ENCODE results near the gene CNTN4. TPM values are rescaled to one million over a fixed set of nuclear protein-coding genes. Genes with fewer than 3 reads are reported as not detected.
A peak's percentile ranks its signal among the peaks of the same experiment; 100 is the strongest.
"Not testable (repeated sequence)": the region's sequence is repeated elsewhere in the genome, so short reads cannot be mapped to it uniquely, and the experiment has no call there.

CNTN4 gene
- polyA plus RNA-seq, 4 donors: 0.27 to 6.5 (median 2.6) TPM; not detected in 1

- DNase-seq (no peak), FAIRE-seq (no peak)
- Histone ChIP-seq H3K9me3 (ENCODE audit: control insufficient read depth in 2 of 2, insufficient read depth in 1 of 2, low read depth in 1 of 2, low read length in 1 of 2) (no peaks in the 10 kb centered on the region), H3K27ac (ENCODE audit: low read depth in 1 of 3, low read length in 2 of 3) (no peak overlapping the region), H3K36me3 (ENCODE audit: control insufficient read depth in 3 of 3, insufficient read depth in 2 of 3, low read depth in 1 of 3, low read length in 3 of 3) (no peaks in the 10 kb centered on the region), H3K4me1 (ENCODE audit: control insufficient read depth in 3 of 3, insufficient read depth in 2 of 3, low read depth in 1 of 3, low read length in 2 of 3) (no peaks in the 10 kb centered on the region), H3K4me3 (ENCODE audit: low read depth in 1 of 3, low read length in 3 of 3) (no peak overlapping the region), H3K27me3 (ENCODE audit: control insufficient read depth in 3 of 3, insufficient read depth in 3 of 3, low read length in 3 of 3) (no peaks in the 10 kb centered on the region)
- 47 to 76% (median 54%) methylated on average over 2 of the region's 2 CpGs for WGBS, 3 donors
Measured at GRCh38 chr3:2910997-2911396, 812.3 kb downstream of the CNTN4 start.

DNA sequence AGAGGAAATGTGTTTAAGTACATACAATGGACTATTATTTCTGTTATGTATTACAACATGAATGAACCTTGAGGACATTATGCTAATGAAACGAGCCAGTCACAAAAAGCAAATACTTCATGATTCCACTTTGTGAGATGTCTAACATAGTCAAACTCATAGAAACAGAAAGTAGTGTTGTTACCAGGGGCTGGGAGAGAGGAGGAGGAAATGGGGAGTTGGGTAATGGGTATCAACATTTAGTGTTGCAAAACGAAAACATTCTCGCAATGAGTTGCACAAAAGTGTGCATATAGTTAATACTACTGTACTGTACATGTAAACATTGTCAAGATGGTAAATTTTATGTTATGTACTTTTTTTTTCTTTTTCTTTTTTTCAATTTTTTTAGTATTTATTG lies 817.2 kb downstream of the CNTN4 start:
- FAIRE-seq: no peak
- Histone ChIP-seq H3K9me3 (ENCODE audit: control insufficient read depth in 2 of 2, insufficient read depth in 1 of 2, low read depth in 1 of 2, low read length in 1 of 2) (peaks cover 0 to 3% of the 10 kb centered on the region in 2 donors), H3K4me3 (ENCODE audit: low read depth in 1 of 3, low read length in 3 of 3) (no peak overlapping the region), H3K27me3 (ENCODE audit: control insufficient read depth in 3 of 3, insufficient read depth in 3 of 3, low read length in 3 of 3) (no peaks in the 10 kb centered on the region), H3K36me3 (ENCODE audit: control insufficient read depth in 3 of 3, insufficient read depth in 2 of 3, low read depth in 1 of 3, low read length in 3 of 3) (no peaks in the 10 kb centered on the region), H3K4me1 (ENCODE audit: control insufficient read depth in 3 of 3, insufficient read depth in 2 of 3, low read depth in 1 of 3, low read length in 2 of 3) (no peaks in the 10 kb centered on the region), H3K27ac (ENCODE audit: low read depth in 1 of 3, low read length in 2 of 3) (no peak overlapping the region)
- no peak for DNase-seq
- WGBS, 3 donors: 71 to 79% (median 76%) methylated on average over 3 of the region's 3 CpGs

- not testable (repeated sequence) for H3K9me3 ChIP-seq (ENCODE audit: control insufficient read depth in 2 of 2, insufficient read depth in 1 of 2, low read depth in 1 of 2, low read length in 1 of 2); H3K27ac ChIP-seq (ENCODE audit: low read depth in 1 of 3, low read length in 2 of 3); H3K4me1 ChIP-seq (ENCODE audit: control insufficient read depth in 3 of 3, insufficient read depth in 2 of 3, low read depth in 1 of 3, low read length in 2 of 3); H3K36me3 ChIP-seq (ENCODE audit: control insufficient read depth in 3 of 3, insufficient read depth in 2 of 3, low read depth in 1 of 3, low read length in 3 of 3); DNase-seq; H3K27me3 ChIP-seq (ENCODE audit: control insufficient read depth in 3 of 3, insufficient read depth in 3 of 3, low read length in 3 of 3); H3K4me3 ChIP-seq (ENCODE audit: low read depth in 1 of 3, low read length in 3 of 3); FAIRE-seq
- WGBS, 3 donors: 90 to 97% (median 96%) methylated on average over 15 to 25 of the region's 25 CpGs
Measured at GRCh38 chr3:2916640-2917039, 818.0 kb downstream of the CNTN4 start.

GRCh38 chr3:2920103-2920502 lies 821.4 kb downstream of the CNTN4 start:
- no peaks in the 10 kb centered on the region for H3K4me1 ChIP-seq (ENCODE audit: control insufficient read depth in 3 of 3, insufficient read depth in 2 of 3, low read depth in 1 of 3, low read length in 2 of 3)
- no peak overlapping the region for H3K4me3 ChIP-seq (ENCODE audit: low read depth in 1 of 3, low read length in 3 of 3)
- H3K9me3 ChIP-seq (ENCODE audit: control insufficient read depth in 2 of 2, insufficient read depth in 1 of 2, low read depth in 1 of 2, low read length in 1 of 2): peaks cover 0 to 3% of the 10 kb centered on the region in 2 donors
- no peak for DNase-seq
- FAIRE-seq: no peak
- WGBS, 3 donors: 62 to 82% (median 80%) methylated on average over 1 of the region's 1 CpG
- H3K27ac ChIP-seq (ENCODE audit: low read depth in 1 of 3, low read length in 2 of 3): no peak overlapping the region
- H3K36me3 ChIP-seq (ENCODE audit: control insufficient read depth in 3 of 3, insufficient read depth in 2 of 3, low read depth in 1 of 3, low read length in 3 of 3): no peaks in the 10 kb centered on the region
- H3K27me3 ChIP-seq (ENCODE audit: control insufficient read depth in 3 of 3, insufficient read depth in 3 of 3, low read length in 3 of 3): no peaks in the 10 kb centered on the region

DNA sequence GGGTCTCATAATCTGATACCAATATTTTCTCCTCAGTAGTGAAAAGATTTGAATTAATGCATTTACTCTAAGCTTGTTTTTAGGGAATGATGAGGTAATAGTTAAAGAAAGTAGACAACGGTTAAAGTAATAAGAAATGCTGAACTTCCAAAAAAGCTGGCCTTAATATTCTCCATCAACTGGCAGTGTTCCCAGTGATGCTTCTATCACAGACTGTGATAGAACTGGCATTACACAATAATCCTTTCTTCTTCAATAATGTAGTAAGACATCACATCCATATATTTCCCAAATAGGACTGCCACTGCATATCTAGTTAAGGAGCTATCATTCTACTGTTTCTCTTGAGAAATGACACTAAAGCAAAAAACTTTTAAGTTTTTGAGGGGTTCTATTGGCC lies 822.8 kb downstream of the CNTN4 start:
- FAIRE-seq (no peak), DNase-seq (no peak)
- WGBS, 3 donors: 58 to 83% (median 77%) methylated on average over 1 of the region's 1 CpG
- no peaks in the 10 kb centered on the region for H3K4me1 ChIP-seq (ENCODE audit: control insufficient read depth in 3 of 3, insufficient read depth in 2 of 3, low read depth in 1 of 3, low read length in 2 of 3)
- no peak overlapping the region for H3K27ac ChIP-seq (ENCODE audit: low read depth in 1 of 3, low read length in 2 of 3)
- H3K36me3 ChIP-seq (ENCODE audit: control insufficient read depth in 3 of 3, insufficient read depth in 2 of 3, low read depth in 1 of 3, low read length in 3 of 3): no peaks in the 10 kb centered on the region
- no peaks in the 10 kb centered on the region for H3K27me3 ChIP-seq (ENCODE audit: control insufficient read depth in 3 of 3, insufficient read depth in 3 of 3, low read length in 3 of 3)
- no peak overlapping the region for H3K4me3 ChIP-seq (ENCODE audit: low read depth in 1 of 3, low read length in 3 of 3)
- peaks cover 0 to 3% of the 10 kb centered on the region in 2 donors for H3K9me3 ChIP-seq (ENCODE audit: control insufficient read depth in 2 of 2, insufficient read depth in 1 of 2, low read depth in 1 of 2, low read length in 1 of 2)

- Histone ChIP-seq H3K36me3 (ENCODE audit: control insufficient read depth in 3 of 3, insufficient read depth in 2 of 3, low read depth in 1 of 3, low read length in 3 of 3) (no peaks in the 10 kb centered on the region), H3K27me3 (ENCODE audit: control insufficient read depth in 3 of 3, insufficient read depth in 3 of 3, low read length in 3 of 3) (no peaks in the 10 kb centered on the region), H3K4me3 (ENCODE audit: low read depth in 1 of 3, low read length in 3 of 3) (no peak overlapping the region), H3K27ac (ENCODE audit: low read depth in 1 of 3, low read length in 2 of 3) (no peak overlapping the region), H3K4me1 (ENCODE audit: control insufficient read depth in 3 of 3, insufficient read depth in 2 of 3, low read depth in 1 of 3, low read length in 2 of 3) (no peaks in the 10 kb centered on the region), H3K9me3 (ENCODE audit: control insufficient read depth in 2 of 2, insufficient read depth in 1 of 2, low read depth in 1 of 2, low read length in 1 of 2) (peaks cover 0 to 3% of the 10 kb centered on the region in 2 donors)
- FAIRE-seq (no peak), DNase-seq (peak in 1 of 2 donors; percentile 51)
- WGBS, 3 donors: 66 to 71% (median 69%) methylated on average over 1 of the region's 1 CpG
Measured at GRCh38 chr3:2921903-2922302, 823.2 kb downstream of the CNTN4 start.

- DNase-seq: no peak
- no peak overlapping the region for H3K4me3 ChIP-seq (ENCODE audit: low read depth in 1 of 3, low read length in 3 of 3)
- WGBS, 3 donors: 61 to 64% (median 64%) methylated on average over 3 of the region's 3 CpGs
- FAIRE-seq: no peak
- no peaks in the 10 kb centered on the region for H3K4me1 ChIP-seq (ENCODE audit: control insufficient read depth in 3 of 3, insufficient read depth in 2 of 3, low read depth in 1 of 3, low read length in 2 of 3)
- H3K27me3 ChIP-seq (ENCODE audit: control insufficient read depth in 3 of 3, insufficient read depth in 3 of 3, low read length in 3 of 3): no peaks in the 10 kb centered on the region
- H3K27ac ChIP-seq (ENCODE audit: low read depth in 1 of 3, low read length in 2 of 3): no peak overlapping the region
- H3K9me3 ChIP-seq (ENCODE audit: control insufficient read depth in 2 of 2, insufficient read depth in 1 of 2, low read depth in 1 of 2, low read length in 1 of 2): peaks cover 0 to under 1% of the 10 kb centered on the region in 2 donors
- no peaks in the 10 kb centered on the region for H3K36me3 ChIP-seq (ENCODE audit: control insufficient read depth in 3 of 3, insufficient read depth in 2 of 3, low read depth in 1 of 3, low read length in 3 of 3)
Measured at GRCh38 chr3:2923390-2923789, 824.7 kb downstream of the CNTN4 start.

GRCh38 chr3:2927259-2927658 lies 828.6 kb downstream of the CNTN4 start:
- Histone ChIP-seq H3K27ac (ENCODE audit: low read depth in 1 of 3, low read length in 2 of 3) (no peak overlapping the region), H3K9me3 (ENCODE audit: control insufficient read depth in 2 of 2, insufficient read depth in 1 of 2, low read depth in 1 of 2, low read length in 1 of 2) (peaks cover 0 to under 1% of the 10 kb centered on the region in 2 donors), H3K27me3 (ENCODE audit: control insufficient read depth in 3 of 3, insufficient read depth in 3 of 3, low read length in 3 of 3) (no peaks in the 10 kb centered on the region), H3K36me3 (ENCODE audit: control insufficient read depth in 3 of 3, insufficient read depth in 2 of 3, low read depth in 1 of 3, low read length in 3 of 3) (no peaks in the 10 kb centered on the region), H3K4me3 (ENCODE audit: low read depth in 1 of 3, low read length in 3 of 3) (no peak overlapping the region), H3K4me1 (ENCODE audit: control insufficient read depth in 3 of 3, insufficient read depth in 2 of 3, low read depth in 1 of 3, low read length in 2 of 3) (no peaks in the 10 kb centered on the region)
- 17 to 58% (median 31%) methylated on average over 1 of the region's 1 CpG for WGBS, 3 donors
- DNase-seq: no peak
- FAIRE-seq: no peak

- WGBS, 3 donors: 70 to 83% (median 73%) methylated on average over 5 of the region's 5 CpGs
- Histone ChIP-seq H3K36me3 (ENCODE audit: control insufficient read depth in 3 of 3, insufficient read depth in 2 of 3, low read depth in 1 of 3, low read length in 3 of 3) (no peaks in the 10 kb centered on the region), H3K4me3 (ENCODE audit: low read depth in 1 of 3, low read length in 3 of 3) (no peak overlapping the region), H3K27ac (ENCODE audit: low read depth in 1 of 3, low read length in 2 of 3) (no peak overlapping the region), H3K9me3 (ENCODE audit: control insufficient read depth in 2 of 2, insufficient read depth in 1 of 2, low read depth in 1 of 2, low read length in 1 of 2) (peaks cover 0 to 3% of the 10 kb centered on the region in 2 donors), H3K4me1 (ENCODE audit: control insufficient read depth in 3 of 3, insufficient read depth in 2 of 3, low read depth in 1 of 3, low read length in 2 of 3) (no peaks in the 10 kb centered on the region), H3K27me3 (ENCODE audit: control insufficient read depth in 3 of 3, insufficient read depth in 3 of 3, low read length in 3 of 3) (no peaks in the 10 kb centered on the region)
- DNase-seq (no peak), FAIRE-seq (no peak)
Measured at GRCh38 chr3:2929574-2929973, 830.9 kb downstream of the CNTN4 start.
